Bone marrow (tissue), 2 donors: Measurements from ENCODE around the gene SLC12A3.
A peak's percentile ranks its signal among the peaks of the same experiment; 100 is the strongest.

ENCODE experiments used
- DNase-seq, 2 donors: peaks; one replicate each; lab custom pipeline; 2025; lab: John Stamatoyannopoulos, UW

Gene SLC12A3

GRCh38 chr16:56847173-56847910 lies 17.7 kb upstream of the SLC12A3 start:
- DNase-seq: no peak

GRCh38 chr16:56848029-56848936 lies 16.7 kb upstream of the SLC12A3 start:
- peak in 1 of 2 donors; percentile 28 for DNase-seq

GRCh38 chr16:56848955-56849689 lies 15.9 kb upstream of the SLC12A3 start:
- no peak for DNase-seq

GRCh38 chr16:56849690-56850680 lies 15.0 kb upstream of the SLC12A3 start:
- DNase-seq: no peak

- DNase-seq: no peak
Measured at GRCh38 chr16:56851671-56852400, 13.2 kb upstream of the SLC12A3 start.

GRCh38 chr16:56852401-56852730 lies 12.6 kb upstream of the SLC12A3 start:
- no peak for DNase-seq

GRCh38 chr16:56852968-56853367 lies 12.0 kb upstream of the SLC12A3 start:
- DNase-seq: no peak

GRCh38 chr16:56855201-56855600 lies 9.8 kb upstream of the SLC12A3 start:
- no peak for DNase-seq

GRCh38 chr16:56855946-56856345 lies 9.1 kb upstream of the SLC12A3 start:
- no peak for DNase-seq

- DNase-seq: no peak
Measured at GRCh38 chr16:56856876-56857447, 8.0 kb upstream of the SLC12A3 start.

- no peak for DNase-seq
Measured at GRCh38 chr16:56858374-56858773, 6.6 kb upstream of the SLC12A3 start.

- DNase-seq: no peak
Measured at GRCh38 chr16:56859636-56860035, 5.4 kb upstream of the SLC12A3 start.

- DNase-seq: peak in 1 of 2 donors; percentile 83
Measured at GRCh38 chr16:56860226-56861020, 4.6 kb upstream of the SLC12A3 start.

GRCh38 chr16:56861092-56861610 lies 3.9 kb upstream of the SLC12A3 start:
- DNase-seq: no peak

GRCh38 chr16:56861756-56862155 lies 3.3 kb upstream of the SLC12A3 start:
- no peak for DNase-seq

GRCh38 chr16:56862776-56863175 lies 2.2 kb upstream of the SLC12A3 start:
- no peak for DNase-seq

GRCh38 chr16:56865394-56866062 lies 521 bp downstream of the SLC12A3 start:
- DNase-seq: no peak

GRCh38 chr16:56866955-56867830 lies 2.2 kb downstream of the SLC12A3 start:
- DNase-seq: peak in 1 of 2 donors; percentile 36
